Heart right ventricle (tissue), 16 donors: ENCODE results near the gene HARBI1. TPM values are rescaled to one million over a fixed set of nuclear protein-coding genes. Genes with fewer than 3 reads are reported as not detected.

Experiments
- ATAC-seq, 8 donors: fragments of 200-7000 bp; cut with Tn5 transposase; one replicate each; pipeline ENCODE4 v1.9.1; 2020; ENCODE audit warnings: mild to moderate bottlenecking in 8 of 8, moderate library complexity in 8 of 8, moderate number of reproducible peaks in 1 of 8
- DNase-seq, 2 donors: peaks; one replicate each; pipeline ENCODE4 v3.0.0-alpha.2; 2020
- H3K27ac ChIP-seq, 10 donors: fragments of 200-600 bp; sonication (generic) in 2 of 10; one replicate each; pipeline versions ENCODE4 v1.5.0 to v1.8.0; 2020 to 2022; ENCODE audit warnings: mild to moderate bottlenecking in 3 of 10
- H3K27me3 ChIP-seq, 7 donors: fragments of 200-600 bp; one replicate each; pipeline ENCODE4 v1.8.0; 2021 to 2022; ENCODE audit warnings: mild to moderate bottlenecking in 2 of 7
- H3K36me3 ChIP-seq, 9 donors: fragments of 200-600 bp; sonication (generic) in 1 of 9; one replicate each; pipeline versions ENCODE4 v1.5.0 to v1.8.0; 2020 to 2022; ENCODE audit warnings: mild to moderate bottlenecking in 2 of 9
- H3K4me1 ChIP-seq, 9 donors: fragments of 200-600 bp; sonication (generic) in 1 of 9; one replicate each; pipeline versions ENCODE4 v1.5.0 to v1.8.0; 2020 to 2022; ENCODE audit warnings: mild to moderate bottlenecking in 4 of 9
- H3K4me3 ChIP-seq, 10 donors: fragments of 200-600 bp; sonication (generic) in 2 of 10; one replicate each; pipeline versions ENCODE4 v1.5.0 to v1.8.0; 2020 to 2022; ENCODE audit warnings: mild to moderate bottlenecking in 7 of 10, moderate library complexity in 2 of 10
- H3K9me3 ChIP-seq, 11 donors: fragments of 200-600 bp in 10 of 11; sonication (generic) in 2 of 11; one replicate each; pipeline versions ENCODE4 v1.5.0 to v1.8.0; 2013 to 2022; ENCODE audit warnings: mild to moderate bottlenecking in 2 of 11, control low read depth in 1 of 11, moderate library complexity in 1 of 11
- WGBS, 2 donors: extraction: QIAGEN DNeasy Blood & Tissue Kit; methylation state at CpG; one replicate each; pipeline ENCODE4 v1.1.7; 2013; ENCODE audit warnings: inconsistent platforms in 1 of 2; 5-methylcytosine and 5-hydroxymethylcytosine counted together
- intact Hi-C, 10 donors: fragments of 100-400 bp; cut with DNase I; formaldehyde crosslinking; loops; one replicate each; pipeline versions ENCODE4 v1.11.1 to v1.14.2; 2022
- polyA plus RNA-seq, 2 donors: library from polyadenylated mRNA; stranded (reverse); fragments of 200-250 nt; gene quantifications; one replicate each; pipeline ENCODE4 v1.2.3, GENCODE V29; 2013
- total RNA-seq, 10 donors: library from RNA; stranded (reverse); fragmentation: NEBNext Ultra II Directional in 3 of 10; extraction: Animal tissue kit (Norgen Biotek cat#: 25700) in 3 of 10; gene quantifications; one replicate each; pipeline versions ENCODE4 v1.2.1 to v1.2.4, GENCODE V29; 2021 to 2023
- TF ChIP-seq, protein P1 (sequence below), 9 donors: fragments of 200-600 bp; sonication (generic) in 2 of 9; IDR thresholded peaks; one replicate each; pipeline versions ENCODE4 v1.5.0 to v1.8.0; 2021 to 2022; ENCODE audit warnings: antibody characterized with exemption in 9 of 9, mild to moderate bottlenecking in 5 of 9, moderate library complexity in 1 of 9
- donor health status: Arrhythmogenic right ventricular cardiomyopathy.
- donor health status: ischemic (EF 13 %, LVEDD 7.1; RV severe dilation, severe dysfunction).
- donor health status: healthy with polysubstance abuse.
- donor health status: DM: no; HTN: yes; CAD: no.
- donor health status: DM: no; HTN: no; CAD: no.
- donor health status: ischemic (EF 25% LVEDD 6.9; RV normal size, moderate dysfunction).
- donor health status: ischemic (EF 25% LVEDD 5.7; RV mildly dilated, moderate dysfunction).
- donor health status: healthy.
- donor health status: DM: yes; HTN: yes; CAD: no.
- donor health status: Ischemic cardiomyopathy.
- donor health status: ischemic (EF 35%, LVEDD 5.7; RV mildly dilated, moderate dysfunction).
- donor health status: nonischemic (EF 11% LVEDD 7.7; RV severe dilation, severe dysfunction).
- donor health status: DM: yes; HTN: yes; CAD: no.
- donor health status: PGD.
- donor health status: ischemic (EF 29% LVEDD 5.4; RV normal size, mild dysfunction).
- donor health status: nonischemic (EF 23%, LVEDD 6.1; RV moderate dilation, normal function).

HARBI1 gene
- total and polyA plus RNA-seq, 12 donors, result 1.7 to 4.4 (median 3.0) TPM

DNA sequence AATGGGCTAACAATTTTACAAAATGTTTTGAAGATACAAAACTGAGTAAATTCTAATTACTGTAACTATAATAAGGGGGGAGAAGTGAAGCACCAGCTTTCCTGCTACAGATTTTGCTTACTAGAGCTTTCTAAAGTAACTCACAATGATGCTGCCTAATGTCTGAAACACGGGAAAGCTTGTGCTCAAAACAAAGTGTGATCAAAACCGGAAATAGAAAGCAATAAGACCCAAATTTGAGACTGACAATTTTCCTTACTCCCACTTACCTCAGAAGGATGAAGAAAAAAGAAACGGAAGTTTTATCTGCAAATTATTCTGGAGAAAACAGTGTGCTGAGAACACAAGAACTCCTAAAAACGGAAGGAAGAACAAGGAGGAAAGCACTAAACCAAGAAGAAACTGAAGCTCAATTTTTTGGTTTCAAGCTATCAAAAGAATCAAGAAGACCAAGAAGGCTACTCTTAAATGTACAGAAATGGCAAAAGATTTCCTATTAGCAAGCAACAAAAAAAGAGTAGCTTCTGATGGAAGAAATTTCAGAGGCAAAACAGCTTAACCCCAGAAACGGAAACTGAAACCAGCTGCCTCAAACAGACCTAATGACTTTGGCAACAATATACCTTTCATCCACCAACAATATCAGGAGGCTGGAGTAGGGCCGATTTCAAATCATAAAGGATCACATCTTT, 56.6 kb downstream of the HARBI1 start:
- intact Hi-C loops, result no loop called here
- Histone ChIP-seq H3K9me3 (no peaks in the 10 kb centered on the region), H3K27ac (peak overlapping the region; percentile 24 to 88 (median 72)), H3K4me1 (peaks cover 0 to 55% (median 32%) of the 10 kb centered on the region in 9 donors), H3K4me3 (peak overlapping the region in 9 of 10 donors; percentile 22 to 52 (median 48)), H3K27me3 (no peaks in the 10 kb centered on the region), H3K36me3 (no peaks in the 10 kb centered on the region)
- DNase-seq (no peak), ATAC-seq (peak in 6 of 8 donors; percentile 41 to 71 (median 62))
- TF ChIP-seq, protein P1, sequence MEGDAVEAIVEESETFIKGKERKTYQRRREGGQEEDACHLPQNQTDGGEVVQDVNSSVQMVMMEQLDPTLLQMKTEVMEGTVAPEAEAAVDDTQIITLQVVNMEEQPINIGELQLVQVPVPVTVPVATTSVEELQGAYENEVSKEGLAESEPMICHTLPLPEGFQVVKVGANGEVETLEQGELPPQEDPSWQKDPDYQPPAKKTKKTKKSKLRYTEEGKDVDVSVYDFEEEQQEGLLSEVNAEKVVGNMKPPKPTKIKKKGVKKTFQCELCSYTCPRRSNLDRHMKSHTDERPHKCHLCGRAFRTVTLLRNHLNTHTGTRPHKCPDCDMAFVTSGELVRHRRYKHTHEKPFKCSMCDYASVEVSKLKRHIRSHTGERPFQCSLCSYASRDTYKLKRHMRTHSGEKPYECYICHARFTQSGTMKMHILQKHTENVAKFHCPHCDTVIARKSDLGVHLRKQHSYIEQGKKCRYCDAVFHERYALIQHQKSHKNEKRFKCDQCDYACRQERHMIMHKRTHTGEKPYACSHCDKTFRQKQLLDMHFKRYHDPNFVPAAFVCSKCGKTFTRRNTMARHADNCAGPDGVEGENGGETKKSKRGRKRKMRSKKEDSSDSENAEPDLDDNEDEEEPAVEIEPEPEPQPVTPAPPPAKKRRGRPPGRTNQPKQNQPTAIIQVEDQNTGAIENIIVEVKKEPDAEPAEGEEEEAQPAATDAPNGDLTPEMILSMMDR (IDR thresholded peaks at IDR 0.05), result no peak
- 10 to 23% methylated on average over 6 of the region's 6 CpGs for WGBS, 2 donors

DNA sequence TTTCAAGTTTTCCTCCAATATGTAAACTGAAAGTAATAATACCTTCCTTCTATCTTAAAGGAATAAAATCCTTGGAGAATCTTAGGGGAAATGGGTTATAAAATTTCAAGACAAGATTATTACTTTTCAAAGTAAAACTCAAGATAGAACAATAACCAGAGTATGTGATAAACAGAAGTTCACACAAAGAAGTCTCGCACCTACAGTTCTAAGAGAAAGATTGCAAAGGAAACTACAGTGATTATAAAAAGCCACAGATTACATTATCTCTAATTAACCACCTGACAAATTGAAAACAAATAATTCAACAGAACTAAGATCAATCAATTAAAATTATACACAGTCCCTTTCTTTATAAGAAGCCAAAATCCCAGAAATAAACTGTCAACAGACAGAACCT, 57.2 kb downstream of the HARBI1 start:
- Histone ChIP-seq H3K36me3 (no peaks in the 10 kb centered on the region), H3K9me3 (no peaks in the 10 kb centered on the region), H3K4me3 (peak overlapping the region in 6 of 10 donors; percentile 5 to 52 (median 49)), H3K27ac (peak overlapping the region in 8 of 10 donors; percentile 39 to 88 (median 74)), H3K27me3 (no peaks in the 10 kb centered on the region), H3K4me1 (peaks cover 0 to 61% (median 39%) of the 10 kb centered on the region in 9 donors)
- no peak for DNase-seq
- WGBS, 2 donors, result 63 to 69% methylated on average over 1 of the region's 1 CpG
- intact Hi-C loops, result no loop called here
- no peak for ATAC-seq
- TF ChIP-seq, protein P1 (IDR thresholded peaks at IDR 0.05), result no peak

DNA sequence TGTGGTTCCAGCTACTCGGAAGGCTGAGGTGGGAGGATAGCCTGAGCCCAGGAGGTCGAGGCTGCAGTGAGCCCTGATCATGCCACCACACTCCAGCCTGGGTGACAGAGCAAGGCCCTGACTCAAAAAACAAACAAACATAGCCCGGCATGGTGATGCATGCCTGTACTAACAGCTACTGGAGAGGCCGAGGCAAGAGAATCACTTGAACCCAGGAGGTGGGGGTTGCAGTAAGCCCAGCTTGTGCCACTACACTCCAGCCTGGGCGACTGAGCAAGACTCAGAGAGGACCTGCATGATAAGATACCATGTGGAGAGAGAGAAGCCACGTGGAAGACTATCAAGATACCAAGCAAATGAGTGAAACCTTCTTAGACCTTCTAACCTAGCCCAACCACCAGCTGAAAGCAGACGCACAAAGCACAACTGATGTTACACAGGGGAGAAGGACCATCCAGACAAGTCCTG, 59.3 kb downstream of the HARBI1 start:
- H3K27me3 ChIP-seq, result no peaks in the 10 kb centered on the region
- DNase-seq (no peak), ATAC-seq (peak in 1 of 8 donors; percentile 13)
- no peaks in the 10 kb centered on the region for H3K36me3 ChIP-seq
- H3K27ac ChIP-seq, result no peak overlapping the region
- WGBS, 2 donors, result 70 to 75% methylated on average over 7 of the region's 7 CpGs
- intact Hi-C loops, result no loop called here
- H3K4me3 ChIP-seq, result no peak overlapping the region
- TF ChIP-seq, protein P1 (IDR thresholded peaks at IDR 0.05), result no peak
- H3K4me1 ChIP-seq, result peaks cover 6 to 82% (median 60%) of the 10 kb centered on the region in 9 donors
- H3K9me3 ChIP-seq, result no peaks in the 10 kb centered on the region

DNA sequence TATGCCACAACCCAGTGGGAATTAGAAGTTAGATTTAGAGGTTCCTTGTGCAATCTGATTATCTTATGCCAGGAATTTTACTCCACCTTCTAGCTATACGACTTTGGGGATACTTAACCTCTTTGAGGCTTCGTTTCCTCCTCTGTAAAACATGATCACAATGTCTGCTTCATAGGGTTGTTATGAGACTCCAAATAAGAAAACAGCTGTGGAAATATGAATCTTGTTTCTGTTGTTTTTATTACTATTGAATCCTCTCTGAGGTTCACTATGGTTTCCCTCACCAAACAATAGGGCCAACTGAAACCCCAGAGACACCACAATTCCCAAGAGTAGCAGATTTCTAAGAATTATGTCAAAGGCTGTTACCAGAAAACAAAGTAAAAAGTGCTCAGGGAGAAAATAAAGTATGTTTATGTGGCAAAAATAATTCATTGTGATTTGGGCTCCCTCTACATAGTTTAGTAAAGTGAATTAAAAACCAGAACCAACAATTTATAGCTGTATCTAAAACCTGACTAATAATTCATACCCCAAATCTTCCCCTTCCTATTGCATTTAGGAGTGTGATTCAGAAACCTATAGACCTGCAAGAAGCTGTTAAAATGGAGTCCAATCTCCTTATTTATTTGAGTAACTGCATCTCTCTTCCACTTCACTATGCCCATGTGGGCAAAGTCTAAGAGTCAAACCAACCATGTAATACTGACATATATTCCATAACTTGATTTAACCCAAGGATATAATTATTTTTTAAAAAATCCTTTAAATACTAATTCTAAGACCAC, 61.6 kb downstream of the HARBI1 start:
- H3K9me3 ChIP-seq, result no peaks in the 10 kb centered on the region
- H3K27ac ChIP-seq, result peak overlapping the region in 5 of 10 donors; percentile 53 to 71 (median 64)
- no peak overlapping the region for H3K4me3 ChIP-seq
- ATAC-seq (peak in 1 of 8 donors; percentile 15), DNase-seq (no peak)
- no peaks in the 10 kb centered on the region for H3K36me3 ChIP-seq
- intact Hi-C loops, result no loop called here
- TF ChIP-seq, protein P1 (IDR thresholded peaks at IDR 0.05), result no peak
- H3K27me3 ChIP-seq, result no peaks in the 10 kb centered on the region
- 45 to 48% methylated on average over 2 of the region's 2 CpGs for WGBS, 2 donors
- peaks cover 6 to 63% (median 47%) of the 10 kb centered on the region in 9 donors for H3K4me1 ChIP-seq
